ENCODE data around the gene PLGRKT.
"Not testable (repeated sequence)": the region's sequence is repeated elsewhere in the genome, so short reads cannot be mapped to it uniquely, and the experiment has no call there.

Gene PLGRKT

DNA sequence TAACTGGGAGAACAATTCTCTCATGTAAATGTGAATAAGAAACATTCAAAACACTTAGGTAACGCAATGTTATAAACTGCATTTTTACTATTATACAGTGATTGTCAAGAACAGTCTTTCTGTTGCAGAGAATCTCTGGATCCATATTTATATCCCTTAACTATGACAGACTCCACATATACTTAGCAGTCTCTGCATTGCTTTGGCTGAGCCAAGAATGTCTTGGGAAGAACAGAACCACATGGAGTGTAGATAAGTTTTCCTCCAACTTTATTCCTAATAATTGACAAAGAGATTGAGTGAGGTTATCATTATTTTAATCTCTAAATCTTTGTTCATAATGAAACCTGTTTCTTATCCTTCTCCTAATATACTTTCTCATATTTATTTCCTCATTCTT is 82.5 kb downstream of the PLGRKT start:
- TF ChIP-seq, protein P1, sequence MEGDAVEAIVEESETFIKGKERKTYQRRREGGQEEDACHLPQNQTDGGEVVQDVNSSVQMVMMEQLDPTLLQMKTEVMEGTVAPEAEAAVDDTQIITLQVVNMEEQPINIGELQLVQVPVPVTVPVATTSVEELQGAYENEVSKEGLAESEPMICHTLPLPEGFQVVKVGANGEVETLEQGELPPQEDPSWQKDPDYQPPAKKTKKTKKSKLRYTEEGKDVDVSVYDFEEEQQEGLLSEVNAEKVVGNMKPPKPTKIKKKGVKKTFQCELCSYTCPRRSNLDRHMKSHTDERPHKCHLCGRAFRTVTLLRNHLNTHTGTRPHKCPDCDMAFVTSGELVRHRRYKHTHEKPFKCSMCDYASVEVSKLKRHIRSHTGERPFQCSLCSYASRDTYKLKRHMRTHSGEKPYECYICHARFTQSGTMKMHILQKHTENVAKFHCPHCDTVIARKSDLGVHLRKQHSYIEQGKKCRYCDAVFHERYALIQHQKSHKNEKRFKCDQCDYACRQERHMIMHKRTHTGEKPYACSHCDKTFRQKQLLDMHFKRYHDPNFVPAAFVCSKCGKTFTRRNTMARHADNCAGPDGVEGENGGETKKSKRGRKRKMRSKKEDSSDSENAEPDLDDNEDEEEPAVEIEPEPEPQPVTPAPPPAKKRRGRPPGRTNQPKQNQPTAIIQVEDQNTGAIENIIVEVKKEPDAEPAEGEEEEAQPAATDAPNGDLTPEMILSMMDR (IDR thresholded peaks at IDR 0.05; ENCODE audit: low read depth, low read length): no peak
- TF ChIP-seq, protein P2, sequence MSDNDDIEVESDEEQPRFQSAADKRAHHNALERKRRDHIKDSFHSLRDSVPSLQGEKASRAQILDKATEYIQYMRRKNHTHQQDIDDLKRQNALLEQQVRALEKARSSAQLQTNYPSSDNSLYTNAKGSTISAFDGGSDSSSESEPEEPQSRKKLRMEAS (IDR thresholded peaks at IDR 0.05; ENCODE audit: low read depth, low read length): no peak
- TF ChIP-seq MYC (IDR thresholded peaks at IDR 0.05; ENCODE audit: low read depth, low read length) (no peak), POLR2A (IDR thresholded peaks at IDR 0.05; ENCODE audit: extremely low read depth, insufficient read length) (no peak)
- H3K4me3 ChIP-seq (ENCODE audit: low read depth, low read length): no peak overlapping the region
- no peak for DNase-seq (ENCODE audit: low read depth)

DNA sequence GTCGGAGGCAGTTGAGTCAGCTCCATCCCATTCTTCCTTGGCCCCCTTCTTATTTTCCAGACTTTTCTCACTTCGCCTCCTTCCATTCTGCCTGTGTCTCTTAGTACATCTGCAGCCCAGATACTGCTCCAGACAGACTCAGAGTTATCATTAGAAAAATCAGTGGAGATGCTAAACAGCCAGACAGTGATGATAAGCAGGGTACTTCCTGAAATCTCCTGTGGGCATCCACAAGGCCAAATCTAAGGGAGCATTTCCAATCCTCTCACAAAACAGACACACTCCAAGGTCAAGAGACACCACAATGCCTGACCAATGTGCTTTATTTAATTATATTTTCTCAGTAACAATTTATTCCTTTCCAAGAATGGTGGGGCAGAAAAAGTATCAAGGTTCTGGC is 83.5 kb downstream of the PLGRKT start:
- H3K4me3 ChIP-seq (ENCODE audit: low read depth, low read length): no peak overlapping the region
- no peak for DNase-seq (ENCODE audit: low read depth)
- TF ChIP-seq, protein P1 (IDR thresholded peaks at IDR 0.05; ENCODE audit: low read depth, low read length): no peak
- TF ChIP-seq POLR2A (IDR thresholded peaks at IDR 0.05; ENCODE audit: extremely low read depth, insufficient read length) (no peak), MYC (IDR thresholded peaks at IDR 0.05; ENCODE audit: low read depth, low read length) (no peak)
- TF ChIP-seq, protein P2 (IDR thresholded peaks at IDR 0.05; ENCODE audit: low read depth, low read length): no peak

DNA sequence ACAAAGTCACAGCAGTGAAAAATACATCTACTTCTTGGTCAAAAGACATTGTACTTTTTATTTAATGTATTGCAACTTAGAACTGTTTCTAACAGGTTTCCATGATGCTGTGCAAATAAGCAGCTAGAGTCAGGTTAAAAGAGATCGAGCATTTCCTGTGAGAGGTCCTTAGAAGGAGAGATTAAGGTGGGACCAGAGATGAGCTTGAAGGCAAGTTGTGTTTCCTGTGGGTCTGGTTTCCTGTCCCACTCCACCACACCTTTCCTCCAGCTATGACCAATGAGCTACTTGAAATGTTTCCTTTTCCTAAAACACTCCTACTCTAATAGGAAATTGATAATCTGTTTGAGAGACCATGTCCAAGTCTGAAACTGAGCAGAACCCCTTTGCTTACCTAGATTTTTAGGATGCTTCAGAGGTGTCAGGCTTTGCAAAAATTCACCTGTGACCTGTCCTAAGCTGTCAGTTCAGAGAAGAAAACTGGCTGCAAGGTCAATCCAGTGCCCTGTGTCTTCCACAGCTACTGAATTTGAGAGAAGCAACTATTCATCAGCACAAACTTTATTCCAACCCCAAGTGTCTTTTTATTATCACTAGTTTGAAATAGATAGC is 85.0 kb downstream of the PLGRKT start:
- H3K4me3 ChIP-seq (ENCODE audit: low read depth, low read length): no peak overlapping the region
- TF ChIP-seq, protein P1 (IDR thresholded peaks at IDR 0.05; ENCODE audit: low read depth, low read length): no peak
- TF ChIP-seq, protein P2 (IDR thresholded peaks at IDR 0.05; ENCODE audit: low read depth, low read length): no peak
- TF ChIP-seq MYC (IDR thresholded peaks at IDR 0.05; ENCODE audit: low read depth, low read length) (no peak), POLR2A (IDR thresholded peaks at IDR 0.05; ENCODE audit: extremely low read depth, insufficient read length) (no peak)
- DNase-seq (ENCODE audit: low read depth): no peak

DNA sequence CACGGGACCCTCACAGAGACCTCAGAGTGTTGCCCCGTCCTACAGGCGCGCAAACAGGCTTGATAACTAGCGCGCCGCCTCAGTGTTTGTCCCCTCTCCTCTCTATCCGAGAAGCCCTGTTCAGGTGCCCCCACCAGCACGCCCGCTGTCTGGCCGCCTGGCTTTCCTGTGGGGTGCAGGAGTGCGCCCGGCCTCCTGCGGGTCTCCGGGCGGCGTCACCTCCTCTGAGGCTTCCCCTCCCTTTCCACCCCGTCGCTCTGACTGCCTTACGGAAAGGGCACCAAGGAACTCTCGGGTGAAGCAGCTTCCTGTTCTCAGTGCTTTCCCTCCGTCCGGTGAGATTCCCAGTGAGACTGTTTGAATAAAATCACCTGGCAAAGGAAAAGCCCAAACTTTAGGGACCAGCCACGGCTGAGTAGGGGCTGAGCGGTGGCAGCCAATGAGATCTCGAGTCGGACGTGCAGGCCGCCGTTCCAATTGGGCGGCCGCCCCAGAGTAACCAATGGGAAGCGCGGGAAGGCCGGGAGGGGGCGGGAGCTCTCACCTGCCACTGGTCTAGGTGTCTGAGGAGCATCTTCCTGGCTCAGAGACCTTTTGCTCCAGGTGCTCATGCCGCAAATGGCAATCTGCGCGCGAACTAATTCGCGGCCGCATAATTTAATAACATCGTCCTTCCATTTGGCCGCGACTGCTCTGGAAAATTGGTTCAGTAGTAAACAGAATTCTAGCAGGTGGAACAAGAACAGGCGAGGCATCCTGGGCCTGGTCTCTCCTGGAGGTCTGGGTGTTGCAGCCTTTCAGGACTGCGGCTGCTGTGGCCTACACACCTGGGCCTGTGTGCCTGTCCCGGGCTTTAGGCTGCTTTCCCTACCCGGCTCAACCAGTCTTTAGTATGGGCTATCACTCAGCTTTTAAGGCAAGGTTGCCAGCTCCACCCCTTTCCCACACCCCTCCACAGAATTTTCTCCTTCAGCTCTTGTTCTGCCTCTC is 98.4 kb downstream of the PLGRKT start, which contains the start of gene RLN1:
Gene RLN1, minus strand, starts transcription at position 885 of the 990 bp plus-strand sequence. Its CDS starts 130 bp downstream, at position 755.
- H3K4me3 ChIP-seq (ENCODE audit: low read depth, low read length); DNase-seq (ENCODE audit: low read depth): not testable (repeated sequence)

DNA sequence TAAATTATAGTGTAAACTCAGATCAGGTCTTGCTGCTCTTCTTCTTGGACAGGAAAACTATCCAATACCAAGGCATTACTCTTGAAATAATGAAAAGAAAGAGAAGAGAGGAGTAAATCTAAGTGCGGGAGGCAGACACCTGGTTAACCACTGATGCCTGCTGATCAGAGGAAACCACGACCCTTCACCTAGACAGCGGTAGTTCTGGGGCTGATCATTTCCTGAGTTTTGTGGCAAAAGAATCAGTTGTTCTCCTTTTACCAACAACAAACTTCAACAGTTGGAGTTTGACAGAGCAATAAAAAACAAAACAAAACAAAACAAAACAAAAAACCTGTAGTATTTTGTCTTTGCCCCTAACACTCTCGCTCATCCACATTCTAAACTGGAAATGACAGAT is 101.0 kb downstream of the PLGRKT start:
- no peak for DNase-seq (ENCODE audit: low read depth)
- TF ChIP-seq, protein P1 (IDR thresholded peaks at IDR 0.05; ENCODE audit: low read depth, low read length): no peak
- TF ChIP-seq POLR2A (IDR thresholded peaks at IDR 0.05; ENCODE audit: extremely low read depth, insufficient read length) (no peak), MYC (IDR thresholded peaks at IDR 0.05; ENCODE audit: low read depth, low read length) (no peak)
- TF ChIP-seq, protein P2 (IDR thresholded peaks at IDR 0.05; ENCODE audit: low read depth, low read length): no peak
- H3K4me3 ChIP-seq (ENCODE audit: low read depth, low read length): no peak overlapping the region

DNA sequence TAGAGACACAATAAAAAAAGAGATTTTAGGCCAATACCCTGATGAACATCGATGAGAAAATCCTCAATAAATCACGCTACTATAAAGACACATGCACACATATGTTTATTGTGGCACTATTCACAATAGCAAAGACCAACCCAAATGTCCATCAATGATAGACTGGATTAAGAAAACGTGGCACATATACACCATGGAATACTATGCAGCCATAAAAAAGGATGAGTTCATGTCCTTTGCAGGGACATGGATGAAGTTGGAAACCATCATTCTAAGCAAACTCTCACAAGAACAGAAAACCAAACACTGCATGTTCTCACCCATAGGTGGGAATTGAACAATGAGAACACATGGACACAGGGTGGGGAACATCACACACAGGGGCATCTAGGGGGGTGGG is 106.4 kb downstream of the PLGRKT start:
- not testable (repeated sequence) for H3K4me3 ChIP-seq (ENCODE audit: low read depth, low read length); DNase-seq (ENCODE audit: low read depth)
